ENCODE results near the gene STYK1. TPM values are rescaled to one million over a fixed set of nuclear protein-coding genes. Genes with fewer than 3 reads are reported as not detected.

The STYK1 gene
- total and polyA plus RNA-seq, 9 of the 15 experiments (the other 6 are each of a cell fraction or from before 2014, with no cell fraction given) = 0.31 to 1.8 (median 0.64) TPM

- CTCF ChIA-PET (ENCODE audit: low intra/inter-chr PET ratio) = no interaction called here
- H3K4me2 ChIP-seq (ENCODE audit: insufficient read depth, low read length) = no peak overlapping the region
Measured at GRCh38 chr12:10601860-10602259, 72.0 kb downstream of the STYK1 start.

More at GRCh38 chr12:10601860-10602259, 72.0 kb downstream of the STYK1 start:
- POLR2A ChIA-PET = no interaction called here
- no peak for FAIRE-seq
- intact Hi-C loops (cut with micrococcal nuclease) = no loop called here
- no peaks in the 10 kb centered on the region for H3K27me3 ChIP-seq (ENCODE audit: control insufficient read depth in 2 of 2, insufficient read depth in 2 of 2, low read length in 2 of 2)
- H3K36me3 ChIP-seq (ENCODE audit: control insufficient read depth, insufficient read depth, low read length) = peaks cover 19% of the 10 kb centered on the region; the same call in 2 of the 3 replicates
- ATAC-seq = no peak
- no peaks in the 10 kb centered on the region; a peak in 2 of 5 replicates for H3K4me1 ChIP-seq (replicated peaks in 1 of 2; ENCODE audit: control insufficient read depth in 2 of 2, insufficient read depth in 2 of 2, low read length in 2 of 2)
- H2AFZ ChIP-seq (ENCODE audit: low read depth, low read length) = no peak overlapping the region
- BruUV-seq (replicated peaks) = no TSS peak
- no peaks in the 10 kb centered on the region for H4K20me1 ChIP-seq (replicated peaks; ENCODE audit: control insufficient read depth, insufficient read depth, low read length)
- WGBS (ENCODE audit: insufficient coverage, low coverage, missing lambda C conversion rate) = 83% methylated on average over 2 of the region's 2 CpGs
- H3K9ac ChIP-seq (ENCODE audit: insufficient read depth in 1 of 2, low read depth in 2 of 2, low read length in 2 of 2) = no peak overlapping the region
- TF ChIP-seq CBX8 (IDR thresholded peaks at IDR 0.05; ENCODE audit: borderline replicate concordance, extremely low read depth, low read depth, low read length, poor library complexity, severe bottlenecking) (no peak), RBBP5 (IDR thresholded peaks at IDR 0.05; ENCODE audit: borderline replicate concordance, insufficient read depth, low read length, poor library complexity, severe bottlenecking) (no peak), ZFP1 (CRISPR knock-in tag; IDR thresholded peaks at IDR 0.05) (no peak), IRF9 (tag; IDR thresholded peaks at IDR 0.05) (no peak), TEAD4 (IDR thresholded peaks at IDR 0.05; ENCODE audit: low read length) (no peak), TEAD4 (CRISPR knock-in tag; IDR thresholded peaks at IDR 0.05; ENCODE audit: borderline replicate concordance) (no peak), ZBTB34 (CRISPR knock-in tag; IDR thresholded peaks at IDR 0.05) (no peak), RNF2 (IDR thresholded peaks at IDR 0.05) (no peak), FOXK1 (CRISPR knock-in tag; IDR thresholded peaks at IDR 0.05; ENCODE audit: borderline replicate concordance) (no peak), MLLT1 (IDR thresholded peaks at IDR 0.05) (no peak), THRA (IDR thresholded peaks at IDR 0.05) (no peak), POLR3G (IDR thresholded peaks at IDR 0.05; ENCODE audit: extremely low read depth, insufficient read length, insufficient replicate concordance) (no peak)
- no peaks in the 10 kb centered on the region for H3K9me1 ChIP-seq (ENCODE audit: control insufficient read depth, insufficient read depth, low read length)
- no peak overlapping the region for H3K4me3 ChIP-seq
- H3K9me3 ChIP-seq (replicated peaks; ENCODE audit: control insufficient read depth, insufficient read depth, low read depth, low read length) = no peaks in the 10 kb centered on the region
- H3K27ac ChIP-seq (ENCODE audit: extremely low read depth, low read depth, low read length) = no peak overlapping the region
- H3K79me2 ChIP-seq (ENCODE audit: control insufficient read depth, insufficient read depth, low read length) = no peaks in the 10 kb centered on the region
- no peak for DNase-seq (ENCODE audit: extremely low read depth in 1 of 4, low spot score in 3 of 4)
- in situ Hi-C loops (cut with MboI) = no loop called here

Data from K562 (cell line).